Measurements from ENCODE around the gene CCDC194. TPM values are rescaled to one million over a fixed set of nuclear protein-coding genes. Genes with fewer than 3 reads are reported as not detected.
A peak's percentile ranks its signal among the peaks of the same experiment; 100 is the strongest.

CCDC194 gene
- total and polyA plus RNA-seq, 2 of the 13 experiments (the other 11 are each of a cell fraction or from before 2014, with no cell fraction given) = 0.13 to 0.21 TPM

DNA sequence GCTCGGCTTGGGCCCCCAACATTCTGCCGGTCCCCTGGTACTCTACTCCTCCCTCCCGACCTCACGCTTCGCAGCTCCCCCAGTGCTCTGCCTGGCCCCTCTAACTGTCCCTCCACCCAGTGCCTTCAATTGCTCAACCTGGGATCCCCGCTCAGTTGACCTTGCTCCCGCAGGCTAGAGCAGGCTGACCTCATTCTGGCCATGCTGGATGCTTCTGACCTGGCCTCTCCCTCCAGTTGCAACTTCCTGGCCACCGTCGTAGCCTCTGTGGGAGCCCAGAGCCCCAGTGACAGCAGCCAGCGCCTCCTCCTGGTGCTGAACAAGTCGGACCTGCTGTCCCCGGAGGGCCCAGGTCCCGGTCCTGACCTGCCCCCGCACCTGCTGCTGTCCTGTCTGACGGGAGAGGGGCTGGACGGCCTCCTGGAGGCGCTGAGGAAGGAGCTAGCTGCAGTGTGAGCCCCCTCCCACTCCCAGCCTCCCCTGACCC is 53.1 kb downstream of the CCDC194 start (continued):
- TF ChIP-seq, protein P1, sequence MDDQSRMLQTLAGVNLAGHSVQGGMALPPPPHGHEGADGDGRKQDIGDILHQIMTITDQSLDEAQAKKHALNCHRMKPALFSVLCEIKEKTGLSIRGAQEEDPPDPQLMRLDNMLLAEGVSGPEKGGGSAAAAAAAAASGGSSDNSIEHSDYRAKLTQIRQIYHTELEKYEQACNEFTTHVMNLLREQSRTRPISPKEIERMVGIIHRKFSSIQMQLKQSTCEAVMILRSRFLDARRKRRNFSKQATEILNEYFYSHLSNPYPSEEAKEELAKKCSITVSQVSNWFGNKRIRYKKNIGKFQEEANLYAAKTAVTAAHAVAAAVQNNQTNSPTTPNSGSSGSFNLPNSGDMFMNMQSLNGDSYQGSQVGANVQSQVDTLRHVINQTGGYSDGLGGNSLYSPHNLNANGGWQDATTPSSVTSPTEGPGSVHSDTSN (CRISPR knock-in tag; IDR thresholded peaks at IDR 0.05; ENCODE audit: borderline replicate concordance) = no peak
- TF ChIP-seq ZFP90 (CRISPR knock-in tag; IDR thresholded peaks at IDR 0.05; ENCODE audit: borderline replicate concordance) (peak; percentile 54; the same call in 1 of the 2 replicates), WIZ (CRISPR knock-in tag; IDR thresholded peaks at IDR 0.05) (no peak), KDM2A (CRISPR knock-in tag; IDR thresholded peaks at IDR 0.05; ENCODE audit: borderline replicate concordance, low read depth) (peak; percentile 37; the same call in 1 of the 2 replicates), LCORL (IDR thresholded peaks at IDR 0.05) (no peak), LCORL (CRISPR knock-in tag; IDR thresholded peaks at IDR 0.05) (peak; percentile 75; the same call in 1 of the 2 replicates), JDP2 (CRISPR knock-in tag; IDR thresholded peaks at IDR 0.05; ENCODE audit: borderline replicate concordance) (no peak), RFX1 (IDR thresholded peaks at IDR 0.05) (no peak), CHCHD3 (CRISPR knock-in tag; IDR thresholded peaks at IDR 0.05) (no peak), SP4 (CRISPR knock-in tag; IDR thresholded peaks at IDR 0.05) (peak; percentile 18; the same call in 1 of the 2 replicates), THAP11 (CRISPR knock-in tag; IDR thresholded peaks at IDR 0.05) (peak; percentile 67), ZNF781 (CRISPR knock-in tag; IDR thresholded peaks at IDR 0.05; ENCODE audit: borderline replicate concordance, not compliant biosample characterization) (peak; percentile 26), ZNF12 (CRISPR knock-in tag; IDR thresholded peaks at IDR 0.05) (no peak), RBAK (CRISPR knock-in tag; IDR thresholded peaks at IDR 0.05) (0 out of 2 replicates have a peak, but pooled peaks have one; percentile 52), SCMH1 (CRISPR knock-in tag; IDR thresholded peaks at IDR 0.05; ENCODE audit: borderline replicate concordance) (no peak), AGO2 (optimal IDR thresholded peaks at IDR 0.05; ENCODE audit: low read depth, low read length) (peak; percentile 81), SALL2 (CRISPR knock-in tag; IDR thresholded peaks at IDR 0.05) (peak; percentile 42), NR2F6 (IDR thresholded peaks at IDR 0.05) (peak; percentile 62; the same call in 1 of the 2 replicates), NR2F6 (CRISPR knock-in tag; IDR thresholded peaks at IDR 0.05) (peak; percentile 90), ZMYM3 (CRISPR knock-in tag; IDR thresholded peaks at IDR 0.05) (peak; percentile 78), ZBTB7A (CRISPR knock-in tag; IDR thresholded peaks at IDR 0.05) (peak; percentile 73; the same call in 1 of the 2 replicates)
- TF ChIP-seq, protein P2, sequence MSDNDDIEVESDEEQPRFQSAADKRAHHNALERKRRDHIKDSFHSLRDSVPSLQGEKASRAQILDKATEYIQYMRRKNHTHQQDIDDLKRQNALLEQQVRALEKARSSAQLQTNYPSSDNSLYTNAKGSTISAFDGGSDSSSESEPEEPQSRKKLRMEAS (IDR thresholded peaks at IDR 0.05) = peak; percentile 89
- TF ChIP-seq, protein P3, sequence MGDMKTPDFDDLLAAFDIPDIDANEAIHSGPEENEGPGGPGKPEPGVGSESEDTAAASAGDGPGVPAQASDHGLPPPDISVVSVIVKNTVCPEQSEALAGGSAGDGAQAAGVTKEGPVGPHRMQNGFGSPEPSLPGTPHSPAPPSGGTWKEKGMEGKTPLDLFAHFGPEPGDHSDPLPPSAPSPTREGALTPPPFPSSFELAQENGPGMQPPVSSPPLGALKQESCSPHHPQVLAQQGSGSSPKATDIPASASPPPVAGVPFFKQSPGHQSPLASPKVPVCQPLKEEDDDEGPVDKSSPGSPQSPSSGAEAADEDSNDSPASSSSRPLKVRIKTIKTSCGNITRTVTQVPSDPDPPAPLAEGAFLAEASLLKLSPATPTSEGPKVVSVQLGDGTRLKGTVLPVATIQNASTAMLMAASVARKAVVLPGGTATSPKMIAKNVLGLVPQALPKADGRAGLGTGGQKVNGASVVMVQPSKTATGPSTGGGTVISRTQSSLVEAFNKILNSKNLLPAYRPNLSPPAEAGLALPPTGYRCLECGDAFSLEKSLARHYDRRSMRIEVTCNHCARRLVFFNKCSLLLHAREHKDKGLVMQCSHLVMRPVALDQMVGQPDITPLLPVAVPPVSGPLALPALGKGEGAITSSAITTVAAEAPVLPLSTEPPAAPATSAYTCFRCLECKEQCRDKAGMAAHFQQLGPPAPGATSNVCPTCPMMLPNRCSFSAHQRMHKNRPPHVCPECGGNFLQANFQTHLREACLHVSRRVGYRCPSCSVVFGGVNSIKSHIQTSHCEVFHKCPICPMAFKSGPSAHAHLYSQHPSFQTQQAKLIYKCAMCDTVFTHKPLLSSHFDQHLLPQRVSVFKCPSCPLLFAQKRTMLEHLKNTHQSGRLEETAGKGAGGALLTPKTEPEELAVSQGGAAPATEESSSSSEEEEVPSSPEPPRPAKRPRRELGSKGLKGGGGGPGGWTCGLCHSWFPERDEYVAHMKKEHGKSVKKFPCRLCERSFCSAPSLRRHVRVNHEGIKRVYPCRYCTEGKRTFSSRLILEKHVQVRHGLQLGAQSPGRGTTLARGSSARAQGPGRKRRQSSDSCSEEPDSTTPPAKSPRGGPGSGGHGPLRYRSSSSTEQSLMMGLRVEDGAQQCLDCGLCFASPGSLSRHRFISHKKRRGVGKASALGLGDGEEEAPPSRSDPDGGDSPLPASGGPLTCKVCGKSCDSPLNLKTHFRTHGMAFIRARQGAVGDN (CRISPR knock-in tag; IDR thresholded peaks at IDR 0.05) = peak; percentile 98
- TF ChIP-seq, protein P4, sequence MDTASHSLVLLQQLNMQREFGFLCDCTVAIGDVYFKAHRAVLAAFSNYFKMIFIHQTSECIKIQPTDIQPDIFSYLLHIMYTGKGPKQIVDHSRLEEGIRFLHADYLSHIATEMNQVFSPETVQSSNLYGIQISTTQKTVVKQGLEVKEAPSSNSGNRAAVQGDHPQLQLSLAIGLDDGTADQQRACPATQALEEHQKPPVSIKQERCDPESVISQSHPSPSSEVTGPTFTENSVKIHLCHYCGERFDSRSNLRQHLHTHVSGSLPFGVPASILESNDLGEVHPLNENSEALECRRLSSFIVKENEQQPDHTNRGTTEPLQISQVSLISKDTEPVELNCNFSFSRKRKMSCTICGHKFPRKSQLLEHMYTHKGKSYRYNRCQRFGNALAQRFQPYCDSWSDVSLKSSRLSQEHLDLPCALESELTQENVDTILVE (CRISPR knock-in tag; IDR thresholded peaks at IDR 0.05) = 0 out of 2 replicates have a peak, but pooled peaks have one; percentile 37
- TF ChIP-seq, protein P5, sequence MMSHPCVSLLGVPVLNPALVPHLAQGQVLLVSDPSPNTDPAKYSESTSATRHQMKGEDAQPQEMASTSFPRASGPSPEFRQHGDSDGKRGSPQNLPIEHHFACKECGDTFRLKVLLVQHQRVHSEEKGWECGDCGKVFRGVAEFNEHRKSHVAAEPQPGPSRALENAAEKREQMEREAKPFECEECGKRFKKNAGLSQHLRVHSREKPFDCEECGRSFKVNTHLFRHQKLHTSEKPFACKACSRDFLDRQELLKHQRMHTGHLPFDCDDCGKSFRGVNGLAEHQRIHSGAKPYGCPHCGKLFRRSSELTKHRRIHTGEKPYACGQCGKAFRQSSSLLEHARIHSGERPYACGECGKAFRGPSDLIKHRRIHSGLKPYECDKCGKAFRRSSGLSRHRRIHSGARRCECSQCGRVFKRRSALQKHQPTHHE (CRISPR knock-in tag; IDR thresholded peaks at IDR 0.05; ENCODE audit: borderline replicate concordance) = 0 out of 2 replicates have a peak, but pooled peaks have one; percentile 21
